ENCODE data around the gene LRGUK.

Gene LRGUK

DNA sequence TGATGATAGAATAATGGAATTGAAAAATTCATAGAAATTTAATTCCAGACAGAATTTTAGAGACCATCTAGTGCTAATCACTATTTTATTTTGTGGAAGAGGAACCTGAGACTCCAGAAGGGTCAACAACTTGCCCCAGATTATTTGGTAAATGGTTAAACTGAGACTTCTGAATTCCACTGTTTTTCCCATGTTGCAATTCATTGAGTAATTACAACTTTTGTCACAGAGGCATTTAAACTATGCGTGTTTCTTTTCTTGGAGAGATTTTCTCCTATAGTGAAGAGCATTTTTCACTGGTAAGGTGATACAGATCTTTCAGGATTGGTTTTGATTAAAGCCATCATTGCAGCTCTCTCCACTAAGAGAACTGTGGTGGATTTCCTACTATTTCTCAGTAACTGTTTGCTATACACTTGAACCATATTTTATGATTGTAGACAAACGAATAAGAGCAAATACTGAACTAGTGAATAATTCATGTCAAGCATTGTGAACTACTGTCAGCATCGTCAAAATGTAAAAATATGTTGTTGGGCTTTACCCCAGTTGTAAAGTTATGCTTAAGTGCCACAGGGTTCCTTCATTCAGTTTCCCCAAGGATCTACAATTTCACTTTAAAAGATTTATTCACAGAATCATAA lies 26.5 kb downstream of the LRGUK start:
- Histone ChIP-seq H3K4me1 (ENCODE audit: control insufficient read depth, insufficient read depth, low read length) (no peaks in the 10 kb centered on the region), H3K9me3 (ENCODE audit: control insufficient read depth, insufficient read depth, low read depth, low read length) (no peaks in the 10 kb centered on the region), H3K4me3 (ENCODE audit: low read depth, low read length) (no peak overlapping the region), H3K27ac (ENCODE audit: extremely low read depth, low read depth, low read length) (no peak overlapping the region), H3K36me3 (ENCODE audit: control insufficient read depth in 2 of 2, insufficient read depth in 1 of 2, low read length in 2 of 2) (no peaks in the 10 kb centered on the region)
- ChIA-PET POLR2A (no interaction called here), CTCF (interaction anchor here (1.8 kb wide), 1 partner anchor 12 kb away, joined by 8 read pairs; no protein-coding TSS in a partner anchor)
- TF ChIP-seq ZNF311 (tag by site-specific recombination; IDR thresholded peaks at IDR 0.05; ENCODE audit: borderline replicate concordance) (no peak), ZNF530 (tag by site-specific recombination; IDR thresholded peaks at IDR 0.05; ENCODE audit: low read depth) (no peak), WT1 (tag by site-specific recombination; IDR thresholded peaks at IDR 0.05) (no peak), SP2 (tag by site-specific recombination; IDR thresholded peaks at IDR 0.05) (no peak), ZNF777 (tag by site-specific recombination; IDR thresholded peaks at IDR 0.05; ENCODE audit: borderline replicate concordance) (no peak), ZNF19 (tag by site-specific recombination; IDR thresholded peaks at IDR 0.05; ENCODE audit: low read depth) (no peak), ZNF211 (tag by site-specific recombination; IDR thresholded peaks at IDR 0.05; ENCODE audit: low read depth) (no peak), ZNF48 (tag by site-specific recombination; IDR thresholded peaks at IDR 0.05) (no peak), KLF10 (tag by site-specific recombination; IDR thresholded peaks at IDR 0.05) (no peak), ZNF274 (IDR thresholded peaks at IDR 0.05; ENCODE audit: low read length) (no peak), ZNF274 (tag by site-specific recombination; IDR thresholded peaks at IDR 0.05; ENCODE audit: borderline replicate concordance) (no peak), RBAK (tag by site-specific recombination; IDR thresholded peaks at IDR 0.05) (no peak), ZXDB (tag by site-specific recombination; IDR thresholded peaks at IDR 0.05) (no peak), GLIS2 (tag by site-specific recombination; IDR thresholded peaks at IDR 0.05) (no peak)
- TF ChIP-seq, protein P1, sequence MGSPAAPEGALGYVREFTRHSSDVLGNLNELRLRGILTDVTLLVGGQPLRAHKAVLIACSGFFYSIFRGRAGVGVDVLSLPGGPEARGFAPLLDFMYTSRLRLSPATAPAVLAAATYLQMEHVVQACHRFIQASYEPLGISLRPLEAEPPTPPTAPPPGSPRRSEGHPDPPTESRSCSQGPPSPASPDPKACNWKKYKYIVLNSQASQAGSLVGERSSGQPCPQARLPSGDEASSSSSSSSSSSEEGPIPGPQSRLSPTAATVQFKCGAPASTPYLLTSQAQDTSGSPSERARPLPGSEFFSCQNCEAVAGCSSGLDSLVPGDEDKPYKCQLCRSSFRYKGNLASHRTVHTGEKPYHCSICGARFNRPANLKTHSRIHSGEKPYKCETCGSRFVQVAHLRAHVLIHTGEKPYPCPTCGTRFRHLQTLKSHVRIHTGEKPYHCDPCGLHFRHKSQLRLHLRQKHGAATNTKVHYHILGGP (tag by site-specific recombination; IDR thresholded peaks at IDR 0.05): no peak
- TF ChIP-seq, protein P2, sequence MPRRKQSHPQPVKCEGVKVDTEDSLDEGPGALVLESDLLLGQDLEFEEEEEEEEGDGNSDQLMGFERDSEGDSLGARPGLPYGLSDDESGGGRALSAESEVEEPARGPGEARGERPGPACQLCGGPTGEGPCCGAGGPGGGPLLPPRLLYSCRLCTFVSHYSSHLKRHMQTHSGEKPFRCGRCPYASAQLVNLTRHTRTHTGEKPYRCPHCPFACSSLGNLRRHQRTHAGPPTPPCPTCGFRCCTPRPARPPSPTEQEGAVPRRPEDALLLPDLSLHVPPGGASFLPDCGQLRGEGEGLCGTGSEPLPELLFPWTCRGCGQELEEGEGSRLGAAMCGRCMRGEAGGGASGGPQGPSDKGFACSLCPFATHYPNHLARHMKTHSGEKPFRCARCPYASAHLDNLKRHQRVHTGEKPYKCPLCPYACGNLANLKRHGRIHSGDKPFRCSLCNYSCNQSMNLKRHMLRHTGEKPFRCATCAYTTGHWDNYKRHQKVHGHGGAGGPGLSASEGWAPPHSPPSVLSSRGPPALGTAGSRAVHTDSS (tag by site-specific recombination; IDR thresholded peaks at IDR 0.05): no peak
- TF ChIP-seq, protein P3, sequence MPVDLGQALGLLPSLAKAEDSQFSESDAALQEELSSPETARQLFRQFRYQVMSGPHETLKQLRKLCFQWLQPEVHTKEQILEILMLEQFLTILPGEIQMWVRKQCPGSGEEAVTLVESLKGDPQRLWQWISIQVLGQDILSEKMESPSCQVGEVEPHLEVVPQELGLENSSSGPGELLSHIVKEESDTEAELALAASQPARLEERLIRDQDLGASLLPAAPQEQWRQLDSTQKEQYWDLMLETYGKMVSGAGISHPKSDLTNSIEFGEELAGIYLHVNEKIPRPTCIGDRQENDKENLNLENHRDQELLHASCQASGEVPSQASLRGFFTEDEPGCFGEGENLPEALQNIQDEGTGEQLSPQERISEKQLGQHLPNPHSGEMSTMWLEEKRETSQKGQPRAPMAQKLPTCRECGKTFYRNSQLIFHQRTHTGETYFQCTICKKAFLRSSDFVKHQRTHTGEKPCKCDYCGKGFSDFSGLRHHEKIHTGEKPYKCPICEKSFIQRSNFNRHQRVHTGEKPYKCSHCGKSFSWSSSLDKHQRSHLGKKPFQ (tag by site-specific recombination; IDR thresholded peaks at IDR 0.05): no peak

DNA sequence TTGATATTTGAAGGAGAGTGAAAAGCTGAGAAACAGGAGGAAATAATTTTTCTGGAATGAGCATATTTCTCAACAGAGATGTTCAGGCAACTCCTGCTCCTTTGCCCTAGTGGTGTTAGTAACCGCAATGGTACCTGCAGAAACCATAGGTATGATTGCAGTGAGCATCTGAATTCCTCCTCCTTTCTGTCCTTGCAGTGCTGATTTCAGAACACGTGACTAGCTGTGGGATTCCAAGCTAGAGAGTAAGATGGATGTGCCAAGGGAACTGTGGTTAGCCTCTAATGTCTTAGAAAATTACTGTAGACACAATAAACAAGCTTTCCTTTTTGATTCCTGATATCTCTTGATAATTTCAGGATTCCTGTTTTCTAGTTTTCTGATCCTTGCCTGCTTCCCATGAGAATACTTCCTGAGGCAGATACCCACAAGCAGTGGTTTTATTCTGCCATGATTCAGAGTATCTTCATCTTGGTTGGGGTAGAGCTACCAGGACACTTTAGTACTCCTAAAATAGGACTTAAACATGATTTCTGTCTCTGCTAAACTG lies 27.5 kb downstream of the LRGUK start:
- Histone ChIP-seq H3K27ac (ENCODE audit: extremely low read depth, low read depth, low read length) (no peak overlapping the region), H3K9me3 (ENCODE audit: control insufficient read depth, insufficient read depth, low read depth, low read length) (no peaks in the 10 kb centered on the region), H3K36me3 (ENCODE audit: control insufficient read depth in 2 of 2, insufficient read depth in 1 of 2, low read length in 2 of 2) (no peaks in the 10 kb centered on the region), H3K4me1 (ENCODE audit: control insufficient read depth, insufficient read depth, low read length) (no peaks in the 10 kb centered on the region), H3K4me3 (ENCODE audit: low read depth, low read length) (no peak overlapping the region)
- CTCF ChIA-PET: interaction anchor here (1.8 kb wide), 1 partner anchor 13 kb away, joined by 8 read pairs; no protein-coding TSS in a partner anchor
- POLR2A ChIA-PET: no interaction called here
- TF ChIP-seq, protein P4, sequence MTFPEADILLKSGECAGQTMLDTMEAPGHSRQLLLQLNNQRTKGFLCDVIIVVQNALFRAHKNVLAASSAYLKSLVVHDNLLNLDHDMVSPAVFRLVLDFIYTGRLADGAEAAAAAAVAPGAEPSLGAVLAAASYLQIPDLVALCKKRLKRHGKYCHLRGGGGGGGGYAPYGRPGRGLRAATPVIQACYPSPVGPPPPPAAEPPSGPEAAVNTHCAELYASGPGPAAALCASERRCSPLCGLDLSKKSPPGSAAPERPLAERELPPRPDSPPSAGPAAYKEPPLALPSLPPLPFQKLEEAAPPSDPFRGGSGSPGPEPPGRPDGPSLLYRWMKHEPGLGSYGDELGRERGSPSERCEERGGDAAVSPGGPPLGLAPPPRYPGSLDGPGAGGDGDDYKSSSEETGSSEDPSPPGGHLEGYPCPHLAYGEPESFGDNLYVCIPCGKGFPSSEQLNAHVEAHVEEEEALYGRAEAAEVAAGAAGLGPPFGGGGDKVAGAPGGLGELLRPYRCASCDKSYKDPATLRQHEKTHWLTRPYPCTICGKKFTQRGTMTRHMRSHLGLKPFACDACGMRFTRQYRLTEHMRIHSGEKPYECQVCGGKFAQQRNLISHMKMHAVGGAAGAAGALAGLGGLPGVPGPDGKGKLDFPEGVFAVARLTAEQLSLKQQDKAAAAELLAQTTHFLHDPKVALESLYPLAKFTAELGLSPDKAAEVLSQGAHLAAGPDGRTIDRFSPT (tag by site-specific recombination; IDR thresholded peaks at IDR 0.05): no peak
- TF ChIP-seq, protein P5, sequence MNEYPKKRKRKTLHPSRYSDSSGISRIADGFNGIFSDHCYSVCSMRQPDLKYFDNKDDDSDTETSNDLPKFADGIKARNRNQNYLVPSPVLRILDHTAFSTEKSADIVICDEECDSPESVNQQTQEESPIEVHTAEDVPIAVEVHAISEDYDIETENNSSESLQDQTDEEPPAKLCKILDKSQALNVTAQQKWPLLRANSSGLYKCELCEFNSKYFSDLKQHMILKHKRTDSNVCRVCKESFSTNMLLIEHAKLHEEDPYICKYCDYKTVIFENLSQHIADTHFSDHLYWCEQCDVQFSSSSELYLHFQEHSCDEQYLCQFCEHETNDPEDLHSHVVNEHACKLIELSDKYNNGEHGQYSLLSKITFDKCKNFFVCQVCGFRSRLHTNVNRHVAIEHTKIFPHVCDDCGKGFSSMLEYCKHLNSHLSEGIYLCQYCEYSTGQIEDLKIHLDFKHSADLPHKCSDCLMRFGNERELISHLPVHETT (tag by site-specific recombination; IDR thresholded peaks at IDR 0.05): no peak
- TF ChIP-seq, protein P6, sequence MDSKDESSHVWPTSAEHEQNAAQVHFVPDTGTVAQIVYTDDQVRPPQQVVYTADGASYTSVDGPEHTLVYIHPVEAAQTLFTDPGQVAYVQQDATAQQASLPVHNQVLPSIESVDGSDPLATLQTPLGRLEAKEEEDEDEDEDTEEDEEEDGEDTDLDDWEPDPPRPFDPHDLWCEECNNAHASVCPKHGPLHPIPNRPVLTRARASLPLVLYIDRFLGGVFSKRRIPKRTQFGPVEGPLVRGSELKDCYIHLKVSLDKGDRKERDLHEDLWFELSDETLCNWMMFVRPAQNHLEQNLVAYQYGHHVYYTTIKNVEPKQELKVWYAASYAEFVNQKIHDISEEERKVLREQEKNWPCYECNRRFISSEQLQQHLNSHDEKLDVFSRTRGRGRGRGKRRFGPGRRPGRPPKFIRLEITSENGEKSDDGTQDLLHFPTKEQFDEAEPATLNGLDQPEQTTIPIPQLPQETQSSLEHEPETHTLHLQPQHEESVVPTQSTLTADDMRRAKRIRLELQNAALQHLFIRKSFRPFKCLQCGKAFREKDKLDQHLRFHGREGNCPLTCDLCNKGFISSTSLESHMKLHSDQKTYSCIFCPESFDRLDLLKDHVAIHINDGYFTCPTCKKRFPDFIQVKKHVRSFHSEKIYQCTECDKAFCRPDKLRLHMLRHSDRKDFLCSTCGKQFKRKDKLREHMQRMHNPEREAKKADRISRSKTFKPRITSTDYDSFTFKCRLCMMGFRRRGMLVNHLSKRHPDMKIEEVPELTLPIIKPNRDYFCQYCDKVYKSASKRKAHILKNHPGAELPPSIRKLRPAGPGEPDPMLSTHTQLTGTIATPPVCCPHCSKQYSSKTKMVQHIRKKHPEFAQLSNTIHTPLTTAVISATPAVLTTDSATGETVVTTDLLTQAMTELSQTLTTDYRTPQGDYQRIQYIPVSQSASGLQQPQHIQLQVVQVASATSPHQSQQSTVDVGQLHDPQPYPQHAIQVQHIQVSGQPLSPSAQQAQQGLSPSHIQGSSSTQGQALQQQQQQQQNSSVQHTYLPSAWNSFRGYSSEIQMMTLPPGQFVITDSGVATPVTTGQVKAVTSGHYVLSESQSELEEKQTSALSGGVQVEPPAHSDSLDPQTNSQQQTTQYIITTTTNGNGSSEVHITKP (tag by site-specific recombination; IDR thresholded peaks at IDR 0.05): no peak
- TF ChIP-seq ZNF24 (tag by site-specific recombination; IDR thresholded peaks at IDR 0.05): no peak
- TF ChIP-seq MEIS1 (CRISPR knock-in tag; IDR thresholded peaks at IDR 0.05; ENCODE audit: borderline replicate concordance): no peak

Measured in HEK293 (cell line).